ENCODE data around the gene NTNG2.
"Not testable (repeated sequence)": the region's sequence is repeated elsewhere in the genome, so short reads cannot be mapped to it uniquely, and the experiment has no call there.

Gene NTNG2

DNA sequence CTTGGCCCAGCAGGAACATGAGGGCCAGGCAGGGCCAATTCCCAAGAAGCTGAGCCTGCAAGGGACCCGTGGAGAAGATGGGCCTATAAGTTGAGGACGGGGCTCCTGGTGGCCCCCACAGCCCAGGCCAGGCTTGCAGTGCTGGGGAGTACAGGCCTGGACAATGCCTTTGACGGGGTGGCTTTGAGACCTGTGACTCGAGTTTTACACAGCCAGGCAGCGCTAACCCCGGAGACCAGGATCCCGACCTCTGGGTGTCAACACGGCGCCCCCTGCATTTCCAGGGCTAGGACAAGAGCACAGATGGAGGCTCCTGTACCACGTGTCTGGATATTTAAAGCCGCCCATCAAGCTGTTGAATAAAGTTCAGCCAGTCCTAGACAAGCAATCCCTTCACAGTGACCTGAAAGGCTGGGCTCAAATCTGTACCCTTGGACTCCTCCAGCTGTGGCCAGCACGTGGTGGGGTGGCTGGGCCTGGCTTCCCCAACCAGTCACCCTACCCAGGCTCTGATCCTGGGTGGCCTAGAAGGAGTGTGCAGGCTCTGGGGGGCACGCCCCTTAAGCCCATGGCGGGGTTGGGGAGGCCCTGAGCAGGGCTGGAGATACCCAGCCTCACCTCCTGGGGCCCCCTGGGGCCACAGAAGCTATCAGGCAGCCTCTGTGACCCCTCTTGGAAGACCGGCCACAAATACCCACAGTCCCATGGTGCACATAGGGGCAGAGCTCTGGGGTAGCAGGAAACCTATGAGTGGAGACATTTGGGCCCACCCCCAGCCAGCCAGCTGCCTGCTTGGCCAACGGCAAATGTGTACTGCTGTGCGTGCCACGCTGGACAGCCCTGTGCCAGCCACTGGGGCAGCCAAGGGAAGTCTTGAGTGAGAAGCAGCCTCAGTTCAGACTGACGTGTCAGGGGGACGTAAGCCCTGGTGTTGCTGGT lies 88.7 kb downstream of the NTNG2 start:
- no peak for ATAC-seq
- no peak for DNase-seq

DNA sequence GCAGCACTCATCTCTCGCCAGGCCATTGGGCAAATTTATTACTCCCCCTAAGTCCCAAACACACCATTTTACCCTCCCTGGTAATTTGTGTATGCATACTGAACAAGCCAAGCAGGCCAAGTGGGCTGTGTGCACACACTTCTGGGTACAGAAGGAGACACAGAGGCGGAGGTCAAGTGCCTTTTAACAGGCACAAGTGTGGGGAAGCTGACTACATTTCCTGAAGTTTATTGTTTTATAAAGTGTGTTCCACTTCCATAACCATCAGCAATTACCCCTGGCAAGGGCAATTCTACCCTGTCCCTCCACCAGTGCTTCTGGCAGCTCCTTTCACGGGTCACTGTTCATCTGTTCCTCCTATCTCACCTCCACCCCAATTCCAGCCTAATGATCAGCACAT lies 99.0 kb downstream of the NTNG2 start:
- no peak for ATAC-seq
- no peak for DNase-seq

DNA sequence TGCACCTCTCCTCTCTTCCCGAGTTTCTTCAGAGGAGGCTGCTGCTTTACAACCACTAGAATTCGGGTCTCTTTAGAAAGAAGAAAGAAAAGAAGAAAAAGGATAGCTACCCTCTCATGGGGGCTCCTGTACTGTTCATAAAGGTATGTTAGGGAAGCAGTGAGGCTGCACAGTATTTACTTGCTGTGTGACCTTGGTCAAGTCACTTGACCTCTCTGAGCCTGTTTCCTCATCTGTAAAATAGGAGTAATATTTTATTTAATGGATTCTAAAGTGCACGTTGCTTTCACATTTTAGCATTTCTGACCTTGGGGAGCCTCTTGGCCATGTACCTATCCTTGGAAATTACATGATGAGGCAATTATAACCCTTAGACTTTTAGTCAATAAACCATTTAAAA lies 104.2 kb downstream of the NTNG2 start:
- no peak for DNase-seq
- no peak for ATAC-seq

DNA sequence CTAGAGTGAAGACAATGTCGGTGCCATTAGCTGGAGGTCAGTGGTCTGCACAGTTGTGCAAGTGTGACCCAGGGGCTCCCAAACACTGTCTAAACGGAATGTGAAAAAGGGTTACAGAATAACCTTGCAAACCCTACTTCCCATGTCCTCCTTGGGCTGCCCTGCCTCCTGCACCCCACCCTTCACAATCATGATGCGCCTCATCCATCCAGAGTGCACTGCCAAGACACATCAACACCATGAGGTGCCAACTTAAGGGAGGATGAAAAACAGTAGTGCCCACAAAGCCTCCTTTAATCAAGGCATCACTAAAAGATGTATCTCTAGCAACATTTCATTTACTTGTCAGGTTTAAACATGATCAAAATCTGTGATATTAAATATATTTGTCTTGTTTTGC lies 105.8 kb downstream of the NTNG2 start:
- DNase-seq, result no peak
- ATAC-seq, result no peak

DNA sequence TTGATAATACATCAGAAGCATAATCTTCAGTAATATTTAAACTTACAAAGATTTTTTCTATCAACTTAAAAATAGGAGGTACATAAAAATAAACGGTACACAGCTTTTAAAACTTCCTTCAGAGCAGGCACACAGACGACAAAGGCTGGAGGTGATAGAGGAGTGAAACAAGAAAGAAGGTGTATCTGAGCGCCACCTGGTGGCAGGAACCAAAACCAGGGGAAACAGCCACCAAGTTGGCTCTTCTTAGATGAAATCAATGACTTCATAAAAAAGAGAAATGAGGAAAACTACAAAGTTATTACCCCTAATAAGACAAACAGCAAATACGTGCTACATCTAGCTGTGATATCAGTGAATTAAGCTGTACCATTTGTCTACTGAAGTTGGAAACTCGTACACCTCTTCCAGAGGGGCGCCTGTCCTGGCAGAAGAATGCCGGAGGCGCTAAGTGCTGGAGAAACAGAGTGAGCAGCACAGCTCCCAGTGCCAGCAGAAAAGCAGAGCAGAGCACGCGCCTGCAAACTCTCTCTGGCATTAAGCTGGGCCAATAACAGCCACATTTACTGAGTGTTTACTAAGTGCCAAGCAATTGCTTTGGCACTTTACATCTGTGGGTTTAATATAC lies 107.0 kb downstream of the NTNG2 start:
- DNase-seq (peak; percentile 75), ATAC-seq (peak; percentile 52)

DNA sequence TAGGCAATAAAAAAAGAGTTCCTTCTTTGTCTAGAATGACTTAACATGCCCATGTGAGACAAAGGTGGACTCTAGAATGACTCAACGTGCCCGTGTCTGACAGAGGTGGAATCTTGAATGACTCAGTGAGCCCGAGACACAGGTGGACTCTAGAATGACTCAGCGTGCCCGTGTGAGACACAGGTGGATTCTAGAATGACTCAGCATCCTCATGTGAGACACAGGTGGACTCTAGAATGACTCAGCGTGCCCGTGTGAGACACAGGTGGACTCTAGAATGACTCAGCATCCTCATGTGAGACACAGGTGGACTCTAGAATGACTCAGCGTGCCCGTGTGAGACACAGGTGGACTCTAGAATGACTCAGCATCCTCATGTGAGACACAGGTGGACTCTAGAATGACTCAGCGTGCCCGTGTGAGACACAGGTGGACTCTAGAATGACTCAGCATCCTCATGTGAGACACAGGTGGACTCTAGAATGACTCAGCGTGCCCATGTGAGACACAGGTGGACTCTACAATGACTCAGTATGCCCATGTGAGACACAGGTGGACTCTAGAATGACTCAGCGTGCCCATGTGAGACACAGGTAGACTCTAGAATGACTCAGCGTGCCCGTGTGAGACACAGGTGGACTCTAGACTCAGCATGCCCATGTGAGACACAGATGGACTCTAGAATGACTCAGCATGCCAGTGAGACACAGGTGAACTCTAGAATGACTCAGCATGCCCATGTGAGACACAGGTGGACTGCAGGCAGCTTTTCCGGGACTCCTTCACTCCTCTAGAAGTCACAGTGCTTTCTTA lies 108.1 kb downstream of the NTNG2 start:
- peak; percentile 23 for ATAC-seq
- not testable (repeated sequence) for DNase-seq

DNA sequence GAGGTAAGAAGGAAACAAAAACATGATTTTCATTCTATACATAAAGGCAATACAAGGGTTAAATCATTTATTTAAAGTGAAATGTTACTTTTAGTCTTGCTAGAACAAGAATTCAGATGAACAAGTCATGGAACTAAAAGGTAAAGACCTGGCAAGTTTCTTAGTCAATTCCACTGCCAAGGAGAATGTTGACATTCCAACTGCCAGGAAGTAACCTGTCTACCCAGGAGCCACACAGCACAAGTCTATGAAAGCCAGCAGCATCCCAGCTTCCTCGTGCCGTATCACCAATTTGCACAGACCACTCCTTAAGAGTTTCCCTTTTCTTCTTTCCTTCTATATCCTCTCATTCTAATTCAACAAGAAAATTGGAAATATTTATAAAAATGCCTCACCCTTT lies 113.0 kb downstream of the NTNG2 start:
- no peak for ATAC-seq
- no peak for DNase-seq

DNA sequence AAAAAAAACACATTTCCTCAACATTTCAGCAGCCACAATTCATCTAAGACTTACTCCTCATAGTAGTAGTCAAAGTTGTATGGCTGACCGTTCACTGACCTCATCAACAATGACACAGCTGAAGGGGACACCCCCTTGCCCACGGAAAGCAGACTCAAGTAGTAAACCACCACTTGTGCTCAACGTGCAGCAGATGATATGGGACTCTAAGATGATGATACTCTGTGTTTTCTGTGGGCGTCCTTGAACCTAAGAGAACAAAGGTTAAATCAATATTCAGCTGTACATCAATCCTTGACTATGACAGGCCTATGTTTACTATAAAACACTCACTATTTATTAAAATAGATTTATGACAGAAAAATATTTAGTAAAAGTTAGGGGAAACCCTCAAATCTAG lies 121.3 kb downstream of the NTNG2 start:
- peak; percentile 20 for DNase-seq
- ATAC-seq, result peak; percentile 81

DNA sequence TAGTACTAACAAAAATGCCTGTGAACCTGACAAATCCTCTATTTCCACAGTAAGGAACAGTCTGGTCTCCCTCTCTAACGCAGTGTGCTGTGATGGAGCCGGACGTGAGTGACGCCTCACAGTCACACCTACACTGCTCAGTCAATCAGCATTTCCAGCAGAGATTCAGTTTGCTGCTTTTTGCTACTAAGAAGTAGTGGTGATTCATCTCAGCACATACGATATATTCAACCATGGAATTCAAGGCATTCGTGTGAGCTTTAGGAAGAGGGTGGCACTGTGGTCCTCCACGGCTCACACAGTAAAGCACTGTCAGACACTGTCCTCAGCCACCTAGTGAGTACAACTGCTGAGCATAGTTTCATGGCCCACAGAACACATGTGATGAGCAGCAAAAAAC lies 122.0 kb downstream of the NTNG2 start:
- no peak for ATAC-seq
- no peak for DNase-seq

DNA sequence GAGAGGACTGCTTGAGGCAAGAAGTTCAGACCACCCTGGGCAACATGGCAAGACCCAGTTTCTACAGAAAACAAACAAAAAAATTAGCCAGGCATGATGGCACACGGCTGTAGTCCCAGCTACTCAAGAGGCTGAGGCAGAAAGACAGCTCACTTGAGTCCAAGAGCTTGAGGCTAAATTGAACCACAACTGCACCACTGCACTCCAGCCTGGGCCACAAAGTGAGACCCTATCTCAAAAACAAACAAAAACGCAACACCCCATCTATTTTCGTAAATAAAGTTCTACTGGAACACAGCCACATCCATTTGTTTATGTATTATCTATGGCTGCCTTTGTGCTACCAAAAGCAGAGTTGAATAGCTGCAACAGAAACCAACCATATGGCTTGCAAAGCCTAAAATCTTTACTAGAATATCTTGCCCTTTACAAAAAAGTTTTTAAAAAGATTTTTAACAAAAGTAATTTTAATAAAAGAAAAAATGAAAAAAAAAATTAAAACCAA lies 125.5 kb downstream of the NTNG2 start:
- no peak for ATAC-seq
- DNase-seq, result no peak

DNA sequence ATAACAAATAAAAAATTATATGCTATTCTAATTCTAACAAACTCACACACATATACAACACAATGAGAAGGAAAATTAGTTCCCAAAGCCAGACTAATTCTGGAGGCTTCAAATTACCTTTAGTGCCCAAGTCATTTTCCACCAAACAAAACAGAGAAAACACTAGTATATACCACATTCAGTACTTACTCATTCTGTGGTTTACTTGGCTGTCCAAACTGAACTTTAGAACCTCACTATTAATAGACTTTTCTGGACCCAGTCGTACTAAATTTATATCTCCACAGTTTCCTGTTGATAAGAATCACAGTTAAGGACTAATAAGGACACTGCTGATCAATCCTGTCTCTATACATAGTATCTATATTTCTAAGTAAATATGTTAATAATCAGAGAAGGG lies 126.5 kb downstream of the NTNG2 start:
- DNase-seq (no peak), ATAC-seq (no peak)

DNA sequence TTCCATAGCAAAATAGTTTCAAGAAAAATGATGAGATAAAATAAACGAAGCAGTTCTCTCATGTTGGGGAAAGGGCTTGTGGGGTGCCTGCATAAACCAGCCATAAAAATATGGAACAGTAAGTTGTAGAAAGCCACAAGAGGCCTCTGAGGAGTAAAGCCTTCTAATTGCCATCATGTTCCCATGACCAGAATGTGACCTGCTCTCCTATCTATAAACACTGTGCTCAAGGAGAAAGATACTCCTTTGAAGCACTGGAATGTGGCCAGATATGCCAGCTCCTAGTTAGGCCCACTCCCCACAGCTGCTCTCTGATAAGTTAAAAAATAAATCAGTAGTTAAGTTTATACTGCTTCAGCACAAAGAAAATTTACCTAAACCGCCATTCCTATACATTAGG lies 127.1 kb downstream of the NTNG2 start:
- DNase-seq (no peak), ATAC-seq (no peak)

DNA sequence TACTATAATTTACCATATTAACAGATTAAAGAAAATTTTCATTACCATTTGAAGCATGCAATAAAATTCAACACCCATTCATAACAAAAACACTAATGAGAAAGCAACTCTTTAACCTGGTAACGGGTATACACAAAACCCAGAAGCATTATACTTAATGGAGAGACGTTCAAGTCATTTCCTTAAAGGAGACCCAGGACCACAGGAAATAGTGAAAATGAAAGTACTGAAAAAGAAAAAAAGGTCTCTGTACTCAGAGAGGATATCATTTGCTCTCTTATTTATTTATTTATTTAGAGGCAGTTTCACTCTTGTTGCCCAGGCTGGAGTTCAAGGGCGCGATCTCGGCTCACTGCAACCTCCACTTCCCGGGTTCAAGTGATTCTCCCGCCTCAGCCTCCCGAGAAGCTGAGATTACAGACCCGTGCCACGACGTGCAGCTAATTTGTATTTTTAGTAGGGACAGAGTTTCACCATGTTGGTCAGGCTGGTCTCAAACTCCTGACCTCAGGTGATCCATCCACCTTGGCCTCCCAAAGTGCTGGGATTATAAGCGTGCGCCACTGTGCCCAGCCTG lies 131.4 kb downstream of the NTNG2 start:
- ATAC-seq (no peak), DNase-seq (no peak)
